ENCODE results near the gene CDKN1C.

The CDKN1C gene

DNA sequence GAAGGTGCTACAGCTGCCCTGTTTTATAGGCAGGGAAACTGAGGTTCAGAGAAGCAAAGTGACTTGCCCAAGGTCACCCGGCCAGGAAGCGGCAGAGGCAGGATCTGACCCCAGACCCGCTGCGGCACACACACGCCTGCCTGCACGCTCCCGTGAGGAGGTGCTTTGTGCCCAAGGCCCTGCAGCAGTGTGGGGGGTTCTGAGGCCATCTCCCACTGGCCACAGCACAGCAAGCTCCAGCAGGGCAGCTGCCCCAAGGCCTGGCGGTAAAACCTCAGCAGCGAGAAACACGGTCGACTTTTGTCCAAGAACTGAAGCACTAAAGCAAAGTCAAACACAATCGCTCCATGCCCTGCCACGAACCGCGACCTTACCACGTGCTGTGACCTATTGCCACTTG lies 42.7 kb downstream of the CDKN1C start:
- no peak for FAIRE-seq

DNA sequence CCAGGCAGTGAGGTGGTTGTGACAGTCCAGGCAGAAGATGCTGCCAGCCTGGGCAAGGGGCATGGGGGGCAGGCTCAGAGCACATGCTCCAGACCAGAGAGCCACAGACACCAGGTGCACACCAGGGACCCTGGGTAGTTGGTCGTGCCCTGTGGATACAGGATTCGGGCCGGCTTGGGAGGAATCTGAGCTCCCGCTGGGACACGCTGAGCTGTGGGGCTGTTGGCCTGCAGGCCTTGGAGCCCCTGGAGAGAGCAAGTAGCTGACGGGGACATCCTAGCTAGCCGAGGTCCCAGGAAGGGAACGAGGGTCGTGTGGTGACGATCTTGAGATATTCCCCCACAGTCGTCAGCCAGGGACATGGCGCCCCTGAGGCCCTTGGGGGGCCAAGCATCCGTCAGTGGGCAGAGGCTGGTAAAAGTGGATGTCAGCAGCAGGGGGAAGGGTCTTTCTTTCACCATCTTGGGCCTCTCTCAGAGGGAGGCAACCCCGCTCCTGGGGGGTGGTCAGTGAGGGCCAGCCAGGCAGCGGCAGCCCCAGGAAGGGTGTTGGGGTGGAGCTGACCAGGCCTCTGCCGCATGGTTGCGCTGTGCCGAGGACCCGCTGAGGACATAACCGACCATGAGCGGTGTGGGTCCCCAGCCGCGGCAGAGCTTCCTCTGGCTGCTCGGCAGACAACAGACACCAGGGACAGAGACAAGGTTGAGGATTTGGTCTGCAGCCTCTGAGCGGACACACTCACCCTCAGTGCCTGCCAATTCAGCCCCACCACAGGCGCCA lies 44.0 kb downstream of the CDKN1C start:
- no peak for FAIRE-seq

- FAIRE-seq = no peak
Measured at GRCh38 chr11:2839395-2839943, 46.1 kb downstream of the CDKN1C start.

DNA sequence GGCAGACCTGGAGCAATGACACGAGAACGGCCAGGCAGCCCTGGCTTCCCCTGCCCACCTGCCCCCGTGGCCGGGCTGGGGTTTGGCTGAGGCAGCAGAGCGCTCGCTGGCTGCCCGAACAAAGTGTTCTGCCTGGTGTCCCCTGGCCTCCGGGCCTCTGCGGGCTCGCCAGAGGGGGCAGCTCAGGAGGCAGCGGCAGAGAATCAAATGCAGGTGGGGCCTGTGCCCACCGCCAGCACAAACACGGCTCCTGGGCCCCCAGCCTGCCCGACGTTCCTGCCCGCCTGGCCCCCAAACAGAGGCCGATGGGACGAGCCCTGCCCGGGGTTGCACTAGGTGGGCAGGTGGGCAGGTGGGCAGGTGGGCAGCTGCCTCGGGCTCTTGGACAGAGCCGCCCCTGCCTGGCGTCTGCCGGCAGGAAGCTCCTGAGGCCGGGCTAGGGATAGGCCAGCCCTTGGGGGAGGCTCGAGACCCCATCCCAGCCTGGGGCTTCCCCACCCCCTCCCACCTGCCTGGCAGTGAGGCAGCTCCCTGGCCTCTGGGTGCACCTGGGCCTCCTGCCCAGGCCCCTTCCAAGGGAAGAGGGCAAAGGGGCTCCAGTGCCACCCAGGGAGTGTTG lies 46.8 kb downstream of the CDKN1C start:
- no peak for FAIRE-seq

- FAIRE-seq = no peak
Measured at GRCh38 chr11:2838091-2838490, 47.5 kb downstream of the CDKN1C start.

GRCh38 chr11:2837651-2838050 lies 47.9 kb downstream of the CDKN1C start:
- no peak for FAIRE-seq

DNA sequence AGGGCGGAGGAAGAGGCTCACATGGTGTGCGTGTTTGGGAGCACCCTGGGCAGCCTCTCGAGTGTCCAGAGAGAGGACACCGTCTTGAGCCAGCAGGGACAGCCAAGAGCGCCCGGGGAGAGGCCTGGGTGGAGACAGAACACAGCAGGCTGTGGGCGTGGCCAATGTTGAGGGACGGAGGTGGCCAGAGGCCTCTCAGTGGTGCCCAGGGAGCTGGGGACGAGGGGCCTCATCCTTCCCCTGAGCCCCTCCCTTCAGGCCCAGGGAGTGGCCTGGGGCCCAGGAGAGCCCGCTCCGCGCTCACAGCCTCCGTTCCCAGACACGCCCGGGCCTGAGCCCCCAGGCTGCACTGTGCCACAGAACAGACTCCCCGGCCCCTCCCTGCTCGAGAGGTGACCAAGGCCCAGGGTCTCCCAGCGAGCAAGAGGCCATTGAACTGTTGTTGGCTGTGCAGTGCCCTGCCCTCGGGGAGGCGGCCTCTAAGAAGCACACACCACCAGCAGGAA lies 48.4 kb downstream of the CDKN1C start:
- no peak for FAIRE-seq

GRCh38 chr11:2836315-2837095 lies 49.1 kb downstream of the CDKN1C start:
- no peak for FAIRE-seq

- FAIRE-seq = no peak
Measured at GRCh38 chr11:2835751-2836150, 49.8 kb downstream of the CDKN1C start.

DNA sequence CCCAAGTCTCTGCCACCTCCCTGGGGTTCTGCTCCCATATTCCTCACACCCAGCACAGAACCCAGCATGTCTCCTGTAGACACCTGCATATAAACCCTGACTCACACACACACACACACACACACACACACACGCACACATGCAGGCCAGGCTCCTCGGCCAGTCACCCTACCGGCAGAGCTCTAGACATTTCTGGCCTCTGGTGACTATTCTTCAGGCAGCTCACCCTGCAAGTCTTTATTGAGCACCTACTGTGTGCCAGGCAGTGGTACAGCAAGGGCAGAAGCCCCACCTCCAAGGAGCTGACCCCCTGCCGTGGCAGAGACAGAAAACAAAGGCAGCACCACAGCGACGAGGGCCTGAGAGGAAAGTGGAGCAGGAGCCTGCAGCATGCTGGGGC lies 50.3 kb downstream of the CDKN1C start:
- FAIRE-seq = no peak

DNA sequence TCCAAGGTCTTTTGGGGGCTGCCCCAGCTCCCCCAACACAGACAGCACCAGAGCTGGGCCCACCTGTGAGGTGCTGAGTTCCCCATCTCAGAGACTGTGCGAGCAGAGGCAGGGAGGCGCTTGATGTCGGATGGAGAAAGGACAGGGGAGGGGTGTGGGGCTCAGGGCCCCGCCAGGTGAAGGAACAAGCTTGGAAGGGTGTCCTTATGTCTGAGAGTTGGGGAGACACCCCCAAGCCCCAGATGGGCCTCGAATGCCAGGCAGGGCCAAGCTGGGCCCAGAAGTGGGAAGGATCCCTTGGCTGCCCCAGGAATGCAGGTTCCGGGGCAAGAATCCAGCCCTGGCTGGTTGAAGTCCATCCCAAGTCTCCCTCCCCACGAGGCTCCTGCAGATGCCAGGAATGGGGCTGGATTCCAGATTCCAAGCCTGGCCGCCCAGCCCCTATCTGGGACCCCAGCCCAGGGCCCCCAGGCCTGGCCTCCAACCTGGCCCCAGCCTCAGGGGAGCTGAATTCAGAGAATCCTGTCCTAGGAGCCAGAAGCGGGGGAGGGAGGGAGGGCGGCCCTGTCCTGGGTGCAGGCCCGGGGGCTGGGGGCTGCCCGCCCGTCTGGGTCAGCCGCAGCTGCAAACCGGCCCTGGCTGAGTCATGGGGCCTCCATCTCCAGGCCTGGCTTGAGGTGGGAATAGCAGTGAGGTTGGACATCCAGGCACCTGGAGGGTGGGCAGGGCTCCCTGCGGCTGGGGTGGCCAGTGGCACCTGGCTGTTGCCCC lies 50.9 kb downstream of the CDKN1C start:
- FAIRE-seq = no peak

DNA sequence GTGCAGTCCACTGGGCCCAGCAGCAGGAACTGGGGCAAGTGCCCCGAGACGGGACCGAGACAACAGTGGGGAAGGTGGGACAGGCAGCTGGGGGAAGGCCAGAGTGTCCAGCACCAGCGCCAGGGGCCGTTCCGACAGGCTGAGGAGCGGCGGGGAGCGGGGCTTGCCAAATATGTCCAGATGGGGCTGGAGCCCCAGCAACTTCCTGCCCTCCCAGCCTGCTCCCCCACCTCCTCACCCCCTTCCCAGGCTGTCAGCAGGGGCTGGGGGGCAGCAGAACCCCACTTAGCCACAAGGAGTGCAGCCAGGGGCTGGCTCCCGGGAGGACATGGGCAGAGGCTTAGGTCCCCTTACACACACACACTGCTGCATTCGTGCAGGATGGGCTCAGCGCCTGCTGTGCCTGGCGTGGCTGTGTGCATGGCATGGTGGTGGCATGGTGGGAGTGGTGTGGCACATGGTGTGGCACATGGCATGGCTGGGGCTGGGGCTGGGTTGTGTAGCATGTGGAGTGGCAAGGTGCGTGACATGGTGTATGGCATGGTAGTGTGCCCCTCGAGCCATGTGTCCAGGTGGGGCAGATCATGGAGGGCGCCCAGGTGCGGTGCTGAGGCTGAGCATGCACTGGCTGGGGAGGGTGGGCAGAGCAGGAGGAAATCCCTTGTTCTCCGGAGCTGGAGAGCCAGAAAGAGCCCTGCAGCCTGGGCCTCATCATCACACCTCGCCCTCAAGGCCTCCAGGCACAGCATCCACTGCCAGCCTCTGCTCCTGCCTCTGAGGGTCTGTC lies 51.7 kb downstream of the CDKN1C start:
- no peak for FAIRE-seq
